ENCODE data around the gene TMEM120B.
A peak's percentile ranks its signal among the peaks of the same experiment; 100 is the strongest.
"Not testable (repeated sequence)": the region's sequence is repeated elsewhere in the genome, so short reads cannot be mapped to it uniquely, and the experiment has no call there.

The TMEM120B gene

DNA sequence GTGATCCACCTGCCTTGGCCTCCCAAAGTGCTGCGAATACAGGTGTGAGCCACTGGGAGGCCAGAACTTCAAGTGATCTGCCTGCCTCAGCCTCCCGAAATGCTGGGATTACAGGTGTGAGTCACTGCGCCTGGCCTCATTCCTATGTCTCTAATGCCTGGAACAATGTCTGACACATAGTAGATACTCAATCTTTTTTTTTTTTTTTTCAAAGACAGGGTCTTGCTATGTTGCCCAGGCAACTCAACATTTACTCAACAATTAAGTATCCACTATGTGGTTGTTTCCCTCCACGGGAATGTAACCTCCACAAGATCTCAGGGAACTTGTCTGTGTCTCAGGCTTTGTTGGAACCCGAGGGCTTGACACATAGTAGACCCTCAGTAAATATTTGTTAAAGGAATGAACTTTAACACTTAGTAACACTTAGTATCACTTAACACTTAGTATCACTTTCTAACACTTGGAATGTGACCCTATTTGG, 3.0 kb upstream of the TMEM120B start:
- DNase-seq = no peak

GRCh38 chr12:121711361-121712189, 977 bp upstream of the TMEM120B start:
- no peak for DNase-seq

GRCh38 chr12:121712190-121712460, 427 bp upstream of the TMEM120B start:
- DNase-seq = no peak

- DNase-seq = peak; percentile 17
Measured at GRCh38 chr12:121713257-121713777, 765 bp downstream of the TMEM120B start.

DNA sequence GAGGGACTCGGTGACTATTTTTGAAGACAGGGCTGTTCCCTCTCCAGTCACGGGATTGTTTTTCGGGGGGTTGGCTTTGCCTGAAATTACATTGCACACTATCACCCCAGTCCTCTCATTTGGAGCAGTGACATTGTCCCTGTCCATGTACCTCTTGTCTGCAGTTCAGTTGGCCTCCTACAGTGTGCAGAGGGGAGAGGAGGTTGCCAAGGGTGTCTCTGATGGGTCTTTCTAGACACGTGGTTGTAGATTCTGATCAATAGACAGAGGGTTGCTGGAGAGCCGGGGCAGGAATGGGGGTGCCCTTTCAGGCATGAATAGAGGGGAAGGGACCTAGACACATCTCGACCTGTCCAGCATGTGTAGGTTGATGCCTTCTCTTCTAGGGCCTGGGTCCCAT, 1.2 kb downstream of the TMEM120B start:
- DNase-seq = no peak

- not testable (repeated sequence) for DNase-seq
Measured at GRCh38 chr12:121715055-121715454, 2.5 kb downstream of the TMEM120B start.

GRCh38 chr12:121715862-121716435, 3.4 kb downstream of the TMEM120B start:
- no peak for DNase-seq

DNA sequence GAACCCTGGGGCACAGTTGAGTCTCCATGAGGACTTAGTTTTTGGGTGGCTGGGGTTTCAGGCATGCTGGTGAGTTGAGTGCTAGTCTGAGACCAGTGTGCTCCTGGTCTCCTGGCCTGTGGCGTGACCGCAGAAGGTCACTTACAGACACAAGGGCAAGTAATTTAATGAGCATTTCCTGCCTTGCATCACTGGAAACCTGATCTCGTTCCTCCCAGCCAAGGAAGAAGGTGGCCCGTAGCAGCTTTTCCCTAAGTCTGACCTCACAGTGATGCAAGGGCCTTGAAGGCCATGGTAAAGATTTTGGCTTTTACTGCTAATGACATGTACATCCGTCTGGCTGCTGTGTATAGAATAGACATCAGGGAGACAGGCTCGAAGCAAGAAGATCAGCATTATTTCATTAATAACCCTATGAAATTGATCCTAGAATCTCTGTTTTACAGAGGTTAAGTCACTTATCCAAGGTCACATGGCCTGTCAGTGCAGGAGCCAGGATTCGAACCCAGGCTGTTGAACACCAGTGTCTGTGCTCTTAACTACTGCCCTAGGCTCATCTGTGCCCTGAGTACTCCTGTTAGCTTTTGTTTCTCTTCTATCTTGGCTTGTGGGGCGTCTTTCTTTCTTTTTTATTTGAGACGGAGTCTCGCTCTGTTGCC, 4.6 kb downstream of the TMEM120B start:
- no peak for DNase-seq

GRCh38 chr12:121718653-121719239, 6.2 kb downstream of the TMEM120B start:
- DNase-seq = no peak

DNA sequence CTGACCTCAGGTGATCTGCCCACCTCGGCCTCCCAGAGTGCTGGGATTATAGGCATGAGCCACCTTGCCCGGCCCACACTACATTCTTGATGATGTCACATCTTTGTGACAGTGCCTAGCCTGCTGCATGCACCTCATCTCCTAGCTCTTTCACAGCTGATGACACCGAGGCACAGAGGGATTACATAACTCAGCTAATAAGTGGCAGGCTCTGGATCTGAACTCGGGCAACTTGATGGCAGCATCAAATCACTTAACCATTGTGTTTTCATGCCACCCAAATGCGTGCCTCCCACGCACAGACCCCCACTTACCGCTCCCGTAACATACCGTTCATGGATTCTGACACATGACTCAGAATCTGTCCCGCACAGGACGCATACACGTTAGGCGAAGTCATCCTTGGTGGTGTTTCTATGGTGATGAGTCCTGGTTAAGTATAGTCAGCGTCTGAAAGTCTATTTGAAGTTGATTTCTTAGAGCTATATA, 7.4 kb downstream of the TMEM120B start:
- no peak for DNase-seq

- DNase-seq = no peak
Measured at GRCh38 chr12:121720762-121721161, 8.2 kb downstream of the TMEM120B start.

- no peak for DNase-seq
Measured at GRCh38 chr12:121722511-121722910, 10.0 kb downstream of the TMEM120B start.

DNA sequence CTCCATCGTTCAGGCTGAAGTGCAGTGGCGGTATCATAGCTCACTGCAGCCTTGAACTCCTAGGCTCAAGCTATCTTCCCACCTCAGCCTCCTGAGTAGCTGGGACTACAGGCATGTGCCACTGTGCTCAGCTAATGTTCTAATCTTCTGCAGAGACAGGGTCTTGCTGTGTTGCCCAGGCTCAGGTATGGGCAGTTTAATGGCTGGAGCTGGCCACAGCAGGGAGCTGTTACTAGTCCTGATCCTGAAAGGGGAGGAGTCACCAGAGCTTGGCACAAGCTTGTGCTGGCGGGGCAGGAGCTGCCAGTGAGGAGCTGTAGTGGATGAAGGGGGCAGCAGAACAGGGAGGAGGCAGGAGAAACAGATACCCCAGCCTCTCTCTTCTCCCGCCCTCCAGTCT, 10.6 kb downstream of the TMEM120B start:
- no peak for DNase-seq

DNA sequence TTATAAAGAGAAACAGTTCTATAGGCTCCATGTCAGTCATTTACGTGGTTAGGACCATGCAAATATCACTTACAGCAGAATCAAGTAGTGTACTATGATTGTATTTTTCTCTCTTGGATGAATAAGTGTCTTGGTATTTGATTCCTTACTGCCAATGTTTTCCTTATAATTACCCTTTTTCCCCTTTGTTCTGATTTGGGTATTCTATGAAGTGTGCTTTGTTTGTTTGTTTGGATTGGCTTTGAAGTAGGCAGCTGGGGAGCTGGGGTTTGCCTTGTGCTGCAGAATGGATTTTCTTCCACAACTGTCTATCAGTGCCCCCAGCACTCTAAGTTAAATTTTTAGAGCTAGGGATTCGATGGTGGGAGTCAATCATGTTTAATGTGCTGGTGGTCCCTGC, 12.4 kb downstream of the TMEM120B start:
- DNase-seq = no peak

GRCh38 chr12:121725423-121725822, 12.9 kb downstream of the TMEM120B start:
- DNase-seq = no peak

DNA sequence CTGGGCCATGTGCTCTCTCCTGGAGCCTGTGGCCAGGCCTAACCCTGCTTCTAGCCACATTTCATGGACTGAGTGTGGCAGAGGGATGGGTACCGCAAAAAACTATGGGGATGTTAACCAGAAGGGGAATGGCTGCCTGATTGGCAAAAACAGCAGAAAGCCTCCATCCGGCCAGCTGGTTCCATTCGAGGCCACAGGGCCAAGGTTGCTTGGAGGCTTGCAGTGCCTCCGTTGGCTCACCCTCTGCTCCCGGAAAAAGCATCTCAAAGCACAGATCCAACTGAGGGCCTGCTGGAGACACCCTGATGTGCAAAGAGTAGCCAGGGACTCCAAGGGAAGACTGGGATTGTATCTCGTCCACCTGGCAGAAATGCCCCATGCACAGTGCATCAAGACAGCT, 16.5 kb downstream of the TMEM120B start:
- no peak for DNase-seq

GRCh38 chr12:121731473-121731872, 18.9 kb downstream of the TMEM120B start:
- DNase-seq = no peak

GRCh38 chr12:121733849-121734248, 21.3 kb downstream of the TMEM120B start:
- no peak for DNase-seq

GRCh38 chr12:121738340-121738858, 25.8 kb downstream of the TMEM120B start:
- no peak for DNase-seq

DNA sequence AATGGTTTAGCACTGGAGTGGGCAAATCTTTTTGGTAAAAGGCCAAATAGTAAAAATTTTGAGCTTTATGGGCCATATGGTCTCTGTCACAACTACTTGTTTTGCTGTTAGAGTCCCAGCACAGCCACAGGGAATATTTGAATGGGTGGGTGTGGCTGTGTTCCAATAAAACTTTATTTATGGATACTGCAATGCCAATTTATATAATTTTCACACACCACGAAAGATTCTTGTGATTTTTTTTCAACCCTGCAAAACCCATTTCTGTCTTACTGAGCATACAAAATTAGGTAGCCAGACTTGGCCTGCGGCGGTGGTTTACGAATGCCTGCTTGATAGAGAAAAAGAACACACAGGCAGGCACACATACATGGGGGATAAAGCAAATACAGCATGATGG, 28.3 kb downstream of the TMEM120B start:
- DNase-seq = no peak

DNA sequence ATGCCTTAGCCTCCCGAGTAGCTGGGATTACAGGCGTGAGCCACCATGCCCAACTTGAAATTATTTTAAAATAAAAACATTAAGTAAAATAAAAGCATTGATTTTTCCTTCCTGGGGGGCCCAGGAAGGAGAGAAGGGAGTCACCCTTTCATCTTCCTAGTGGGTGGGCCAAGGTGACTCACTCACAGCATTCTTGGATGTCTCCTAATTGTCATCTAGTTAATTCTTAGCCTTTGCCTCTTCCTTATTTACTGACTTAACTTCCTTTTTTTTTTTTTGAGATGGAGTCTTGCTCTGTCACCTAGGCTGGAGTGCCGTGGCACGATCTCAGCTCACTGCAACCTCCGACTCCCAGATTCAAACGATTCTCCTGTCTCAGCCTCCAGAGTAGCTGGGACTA, 29.2 kb downstream of the TMEM120B start:
- DNase-seq = no peak

GRCh38 chr12:121745545-121745944, 33.0 kb downstream of the TMEM120B start:
- not testable (repeated sequence) for DNase-seq

GRCh38 chr12:121748218-121748570, 35.6 kb downstream of the TMEM120B start:
- DNase-seq = no peak

Measured in activated CD8-positive, alpha-beta memory T cell treated with anti-CD3 and anti-CD28 coated beads, Interleukin-2, amount 50 U/mL, for 4 hours (primary cell).